Neutrophil (primary cell): ENCODE data around the gene CFAP99.

Experiments used
- H3K27ac ChIP-seq: fragments of 200-600 bp; sonication (generic); 2 replicates; pipeline ENCODE4 v1.5.1; 2016; ENCODE audit warnings: mild to moderate bottlenecking, moderate library complexity
- H3K27me3 ChIP-seq: fragments of 200-600 bp; sonication (generic); 2 replicates; pipeline ENCODE4 v1.6.0; 2016; ENCODE audit warnings: mild to moderate bottlenecking
- H3K36me3 ChIP-seq: fragments of 200-600 bp; sonication (generic); 2 replicates; pipeline ENCODE4 v1.5.1; 2017
- H3K4me1 ChIP-seq, 2 experiments: fragments of 200-600 bp in 1 of 2; sonication (generic) in 1 of 2; 1 replicate in 1 of 2; 2 replicates in 1 of 2; pipeline versions ENCODE4 v1.5.1 to v1.6.1; 2013 to 2016; ENCODE audit warnings: low read depth in 1 of 2, low read length in 1 of 2, mild to moderate bottlenecking in 1 of 2, moderate library complexity in 1 of 2; ENCODE audit not compliant: control insufficient read depth in 1 of 2, insufficient read depth in 1 of 2
- H3K4me3 ChIP-seq, 2 experiments: fragments of 200-600 bp in 1 of 2; sonication (generic) in 1 of 2; 1 replicate in 1 of 2; 2 replicates in 1 of 2; pipeline ENCODE4 v1.5.1; 2013 to 2016; ENCODE audit warnings: low read depth in 1 of 2, low read length in 1 of 2, mild to moderate bottlenecking in 1 of 2, moderate library complexity in 1 of 2
- H3K9me3 ChIP-seq: fragments of 200-600 bp; sonication (generic); 2 replicates; pipeline ENCODE4 v1.5.1; 2016
- CTCF ChIP-seq: fragments of 200-600 bp; sonication (generic); IDR thresholded peaks from 2 replicates; pipeline ENCODE4 v1.5.1; 2016; ENCODE audit warnings: antibody characterized with exemption

The CFAP99 gene

DNA sequence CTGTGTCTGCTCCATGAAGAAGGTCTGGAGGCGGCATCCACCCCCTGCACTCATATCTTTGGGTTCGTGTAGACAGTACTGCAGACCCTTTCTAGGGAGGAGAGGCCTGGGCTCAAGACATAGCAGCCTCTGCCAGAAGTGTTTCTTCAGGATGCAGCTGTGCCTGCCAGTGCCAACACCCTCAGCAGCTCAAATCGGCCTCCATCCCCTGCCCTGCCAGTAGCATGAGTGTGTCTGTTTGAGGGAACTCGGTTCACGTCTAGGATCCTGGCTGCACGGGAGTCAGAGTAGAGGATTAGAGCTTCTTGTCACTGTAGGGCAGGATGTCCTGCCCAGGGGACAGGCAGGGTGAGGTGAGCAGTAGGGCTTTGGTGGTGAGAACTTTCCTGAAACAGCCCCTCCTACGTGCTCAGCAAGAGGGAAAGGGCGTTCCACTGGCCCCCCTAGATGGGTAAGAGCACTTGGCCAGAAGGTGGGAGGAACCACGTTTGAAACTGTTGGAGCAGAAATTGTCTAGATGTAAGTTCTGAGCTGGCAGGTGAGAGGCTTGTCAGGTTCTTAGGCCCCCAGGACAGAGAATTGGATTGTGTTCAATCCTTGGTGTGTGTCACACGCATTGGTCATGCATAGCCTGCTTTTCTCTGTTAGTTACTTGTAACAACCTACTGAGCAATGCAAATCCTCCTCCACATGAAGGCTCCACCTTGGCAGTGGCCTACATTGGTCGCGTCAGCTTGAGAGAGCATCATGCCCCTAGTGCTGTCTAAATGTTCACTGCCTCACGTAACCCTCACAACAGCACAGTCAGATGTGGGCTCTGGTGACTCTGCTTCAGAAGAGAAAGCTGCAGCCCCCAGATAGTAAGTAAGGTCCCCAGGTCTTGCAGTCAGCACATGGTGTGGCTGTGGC lies 91.8 kb downstream of the CFAP99 start:
- H3K27ac ChIP-seq: no peak overlapping the region
- H3K4me3 ChIP-seq: no peak overlapping the region
- H3K9me3 ChIP-seq: no peaks in the 10 kb centered on the region
- H3K36me3 ChIP-seq: peaks cover 82% of the 10 kb centered on the region
- H3K27me3 ChIP-seq: no peaks in the 10 kb centered on the region
- TF ChIP-seq CTCF: no peak
- no peaks in the 10 kb centered on the region for H3K4me1 ChIP-seq

GRCh38 chr4:2511645-2512131 lies 92.9 kb downstream of the CFAP99 start:
- TF ChIP-seq CTCF: no peak
- Histone ChIP-seq H3K27ac (no peak overlapping the region), H3K4me1 (no peaks in the 10 kb centered on the region), H3K9me3 (no peaks in the 10 kb centered on the region), H3K36me3 (peaks cover 88% of the 10 kb centered on the region), H3K4me3 (no peak overlapping the region), H3K27me3 (no peaks in the 10 kb centered on the region)
